DOHH2 (cell line): ENCODE results near the gene CLCN1.

ENCODE experiments used
- EZH2phosphoT487 ChIP-seq: fragments of 200-600 bp; sonication (generic); IDR thresholded peaks from 2 replicates; pipeline ENCODE4 v1.6.1; 2017; ENCODE audit warnings: borderline replicate concordance, mild to moderate bottlenecking, antibody characterized with exemption, low read length, moderate library complexity, mixed read lengths
- TF ChIP-seq, protein P1 (sequence below): fragments of 200-600 bp; sonication (generic); IDR thresholded peaks from one replicate; pipeline ENCODE4 v1.5.1; 2014; ENCODE audit warnings: antibody characterized with exemption, mild to moderate bottlenecking, low read depth, low read length; ENCODE audit not compliant: poor library complexity, severe bottlenecking

DNA sequence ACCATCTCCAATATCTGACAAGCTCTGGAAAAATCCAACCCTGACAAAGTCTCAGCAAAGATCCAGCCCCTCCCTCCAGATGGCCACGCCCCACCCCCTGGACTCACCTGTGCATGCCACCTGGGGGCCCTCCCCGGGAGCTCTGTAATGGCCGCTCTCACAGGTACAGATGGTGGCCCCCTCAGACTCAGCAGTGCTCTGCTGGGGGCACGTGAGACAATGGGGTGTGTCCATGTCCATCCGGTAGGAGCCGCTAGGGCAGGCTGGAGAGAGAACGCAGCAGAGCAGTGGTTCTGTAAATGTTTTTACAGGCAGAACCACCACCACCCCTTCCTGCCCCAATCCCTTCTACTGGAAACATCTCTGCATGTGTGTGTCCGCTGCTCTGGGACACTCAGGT, 83.2 kb downstream of the CLCN1 start:
- TF ChIP-seq, protein P1, sequence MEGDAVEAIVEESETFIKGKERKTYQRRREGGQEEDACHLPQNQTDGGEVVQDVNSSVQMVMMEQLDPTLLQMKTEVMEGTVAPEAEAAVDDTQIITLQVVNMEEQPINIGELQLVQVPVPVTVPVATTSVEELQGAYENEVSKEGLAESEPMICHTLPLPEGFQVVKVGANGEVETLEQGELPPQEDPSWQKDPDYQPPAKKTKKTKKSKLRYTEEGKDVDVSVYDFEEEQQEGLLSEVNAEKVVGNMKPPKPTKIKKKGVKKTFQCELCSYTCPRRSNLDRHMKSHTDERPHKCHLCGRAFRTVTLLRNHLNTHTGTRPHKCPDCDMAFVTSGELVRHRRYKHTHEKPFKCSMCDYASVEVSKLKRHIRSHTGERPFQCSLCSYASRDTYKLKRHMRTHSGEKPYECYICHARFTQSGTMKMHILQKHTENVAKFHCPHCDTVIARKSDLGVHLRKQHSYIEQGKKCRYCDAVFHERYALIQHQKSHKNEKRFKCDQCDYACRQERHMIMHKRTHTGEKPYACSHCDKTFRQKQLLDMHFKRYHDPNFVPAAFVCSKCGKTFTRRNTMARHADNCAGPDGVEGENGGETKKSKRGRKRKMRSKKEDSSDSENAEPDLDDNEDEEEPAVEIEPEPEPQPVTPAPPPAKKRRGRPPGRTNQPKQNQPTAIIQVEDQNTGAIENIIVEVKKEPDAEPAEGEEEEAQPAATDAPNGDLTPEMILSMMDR: no peak
- no peak for TF ChIP-seq EZH2phosphoT487
